K562 (cell line): Measurements from ENCODE around the gene PDE11A. TPM values are rescaled to one million over a fixed set of nuclear protein-coding genes. Genes with fewer than 3 reads are reported as not detected.

Experiments
- ATAC-seq: fragments of 200-7000 bp; cut with Tn5 transposase; 3 replicates; pipeline ENCODE4 v1.9.1; 2020; ENCODE audit warnings: moderate library complexity
- BruUV-seq: library from RNA; stranded (reverse); fragments of 400-500 nt; replicated peaks from 2 replicates; lab custom pipeline; 2021; lab: Mats Ljungman, UMichigan
- CTCF ChIA-PET: fragments of 300-600 bp; formaldehyde crosslinking; extraction: SDS; loops from one replicate; lab custom pipeline; 2021; ENCODE audit warnings: low intra/inter-chr PET ratio; lab: Yijun Ruan, JAX
- POLR2A ChIA-PET: fragments of 300-600, 350-650 bp; sonication (Branson Sonifier 250); formaldehyde crosslinking; extraction: SDS; loops from one replicate; lab custom pipeline; 2021; ENCODE audit warnings: antibody characterized with exemption, inconsistent platforms; lab: Yijun Ruan, JAX
- DNase-seq, 4 experiments: peaks; one replicate each; pipeline versions ENCODE4 v3.0.0 to v3.0.0-alpha.2; 2011 to 2018; ENCODE audit warnings: low spot score in 3 of 4, mixed read lengths in 3 of 4; ENCODE audit errors: extremely low read depth in 1 of 4
- FAIRE-seq: peaks from 2 replicates; lab custom pipeline; 2011; peaks lifted over from hg19 to GRCh38; lab: Jason Lieb, UNC
- H2AFZ ChIP-seq: 2 replicates; pipeline ENCODE4 v1.6.0; 2011; ENCODE audit warnings: low read depth, low read length, control low read depth, inconsistent platforms
- H3K27ac ChIP-seq: fragments of 200-600 bp; 3 replicates; pipeline ENCODE4 v1.8.0; 2011; ENCODE audit warnings: low read depth, mild to moderate bottlenecking, control low read depth, inconsistent platforms, low read length, moderate library complexity, mixed read lengths; ENCODE audit errors: extremely low read depth
- H3K27me3 ChIP-seq, 2 experiments: fragments of 300-600 bp in 1 of 2; 2 replicates in 1 of 2; 3 replicates in 1 of 2; pipeline versions ENCODE4 v1.6.0 to v1.8.0; 2011; ENCODE audit warnings: inconsistent platforms in 2 of 2, low read length in 2 of 2, mild to moderate bottlenecking in 1 of 2, mixed read lengths in 1 of 2, moderate library complexity in 1 of 2; ENCODE audit not compliant: control insufficient read depth in 2 of 2, insufficient read depth in 2 of 2
- H3K36me3 ChIP-seq: fragments of 300-600 bp; 3 replicates; pipeline ENCODE4 v1.8.0; 2011; ENCODE audit warnings: mild to moderate bottlenecking, low read length, inconsistent platforms; ENCODE audit not compliant: control insufficient read depth, insufficient read depth
- H3K4me1 ChIP-seq, 2 experiments: fragments of 200-600 bp in 1 of 2; replicated peaks in 1 of 2; 2 replicates in 1 of 2; 3 replicates in 1 of 2; pipeline versions ENCODE4 v1.5.1 to v1.8.0; 2011; ENCODE audit warnings: inconsistent platforms in 2 of 2, low read length in 2 of 2, mild to moderate bottlenecking in 1 of 2, mixed read lengths in 1 of 2, moderate library complexity in 1 of 2; ENCODE audit not compliant: control insufficient read depth in 2 of 2, insufficient read depth in 2 of 2
- H3K4me2 ChIP-seq: 2 replicates; pipeline ENCODE4 v1.6.1; 2011; ENCODE audit warnings: low read length, control low read depth, inconsistent platforms, mixed read lengths; ENCODE audit not compliant: insufficient read depth
- H3K4me3 ChIP-seq: fragments of 200-600 bp; sonication (generic), shearing (Covaris generic); 2 replicates; pipeline ENCODE4 v1.5.1; 2016; ENCODE audit warnings: control low read depth, inconsistent platforms
- H3K79me2 ChIP-seq: fragments of 200-600 bp; 3 replicates; pipeline ENCODE4 v1.8.0; 2011; ENCODE audit warnings: low read length, inconsistent platforms; ENCODE audit not compliant: control insufficient read depth, insufficient read depth
- H3K9ac ChIP-seq, 2 experiments: 2 replicates each; pipeline versions ENCODE4 v1.6.0 to v1.6.1; 2011; ENCODE audit warnings: low read depth in 2 of 2, low read length in 2 of 2, control low read depth in 1 of 2, inconsistent platforms in 1 of 2, mild to moderate bottlenecking in 1 of 2, mixed read lengths in 1 of 2; ENCODE audit not compliant: insufficient read depth in 1 of 2
- H3K9me1 ChIP-seq: one replicate; pipeline ENCODE4 v1.6.0; 2011; ENCODE audit warnings: inconsistent platforms, mild to moderate bottlenecking, low read length, moderate library complexity; ENCODE audit not compliant: control insufficient read depth, insufficient read depth
- H3K9me3 ChIP-seq: replicated peaks from 2 replicates; pipeline ENCODE4 v1.5.1; 2011; ENCODE audit warnings: low read depth, low read length, inconsistent platforms; ENCODE audit not compliant: control insufficient read depth, insufficient read depth
- H4K20me1 ChIP-seq: replicated peaks from 2 replicates; pipeline ENCODE4 v1.6.1; 2011; ENCODE audit warnings: low read length, inconsistent platforms, mixed read lengths; ENCODE audit not compliant: control insufficient read depth, insufficient read depth
- AFF1 ChIP-seq, 2 experiments: fragments of 450-650 bp; IDR thresholded peaks; 2 replicates each; pipeline ENCODE4 v1.6.1; 2018; ENCODE audit warnings: mild to moderate bottlenecking in 2 of 2, low read depth in 1 of 2; ENCODE audit not compliant: partially characterized antibody in 2 of 2
- ARID4B ChIP-seq: sonication (generic); formaldehyde crosslinking; IDR thresholded peaks from 2 replicates; pipeline ENCODE4 v1.8.0; 2022; ENCODE audit warnings: mild to moderate bottlenecking, missing genetic modification reagents
- CEBPB ChIP-seq: fragments of 450-650 bp; IDR thresholded peaks from 2 replicates; pipeline ENCODE4 v1.6.1; 2016; ENCODE audit warnings: missing genetic modification characterization, missing compliant biosample characterization
- CHD4 ChIP-seq: fragments of 200-600 bp; sonication (generic); IDR thresholded peaks from 3 replicates; pipeline ENCODE4 v1.6.1; 2012; ENCODE audit warnings: low read depth, mild to moderate bottlenecking, mixed read lengths, low read length, inconsistent platforms; ENCODE audit not compliant: insufficient read depth, insufficient replicate concordance, poor library complexity, severe bottlenecking
- CREBBP ChIP-seq: IDR thresholded peaks from one replicate; pipeline ENCODE4 v1.6.1; 2012; ENCODE audit warnings: low read depth, mild to moderate bottlenecking, control low read depth, inconsistent platforms, low read length
- DLX4 ChIP-seq: fragments of 250-450 bp; sonication (Bioruptor Pico); IDR thresholded peaks from 2 replicates; pipeline ENCODE4 v1.6.1; 2021; ENCODE audit warnings: mild to moderate bottlenecking
- EWSR1 ChIP-seq: fragments of 450-650 bp; IDR thresholded peaks from 2 replicates; pipeline ENCODE4 v1.6.1; 2018; ENCODE audit warnings: borderline replicate concordance, mild to moderate bottlenecking, low read depth, moderate library complexity; ENCODE audit not compliant: partially characterized antibody
- KDM2B ChIP-seq: fragments of 250-450 bp; sonication (Bioruptor Pico); IDR thresholded peaks from 2 replicates; pipeline ENCODE4 v1.8.0; 2021; ENCODE audit warnings: mild to moderate bottlenecking, moderate library complexity
- MAFG ChIP-seq: fragments of 450-650 bp; conservative IDR thresholded peaks from 2 replicates; pipeline ENCODE4 v1.6.1; 2016; ENCODE audit warnings: missing genetic modification characterization, missing compliant biosample characterization
- MTA3 ChIP-seq: fragments of 450-650 bp; formaldehyde crosslinking; IDR thresholded peaks from 2 replicates; pipeline ENCODE4 v1.6.1; 2017; ENCODE audit warnings: mild to moderate bottlenecking, borderline replicate concordance
- SREBF1 ChIP-seq: fragments of 150-350 bp; IDR thresholded peaks from 2 replicates; pipeline ENCODE4 v1.6.1; 2014; ENCODE audit warnings: antibody characterized with exemption, low read depth, low read length, borderline replicate concordance
- SRSF7 ChIP-seq: fragments of 200-400 bp; formaldehyde crosslinking; optimal IDR thresholded peaks from 2 replicates; pipeline ENCODE3; 2017; ENCODE audit warnings: mild to moderate bottlenecking, low read depth, low read length
- TEAD2 ChIP-seq: fragments of 450-650 bp; IDR thresholded peaks from 2 replicates; pipeline ENCODE4 v1.6.1; 2016; ENCODE audit warnings: missing genetic modification characterization, control low read depth, missing compliant biosample characterization
- WGBS: fragments of 100-300 bp; shearing (Covaris generic); methylation state at CpG from one replicate; pipeline ENCODE4 v1.1.6; 2016; ENCODE audit warnings: low coverage, mixed read lengths; ENCODE audit not compliant: insufficient coverage; ENCODE audit errors: missing lambda C conversion rate; 5-methylcytosine and 5-hydroxymethylcytosine counted together
- in situ Hi-C: fragments of 300-500 bp; cut with MboI; formaldehyde crosslinking; loops from 4 replicates; pipeline ENCODE4 v1.15.0; 2018; ENCODE audit warnings: inconsistent platforms, mixed read lengths
- intact Hi-C: fragments of 100-400 bp; cut with micrococcal nuclease; formaldehyde crosslinking; loops from 2 replicates; pipeline ENCODE4 v1.14.2; 2022
- polyA plus RNA-seq, 8 experiments: library from polyadenylated mRNA; depleted of rRNA in 4 of 8; stranded (reverse) in 5 of 8; unstranded in 3 of 8; fragments of >200 nt; fragmentation: Nextera tagmentation in 2 of 8; fragmentation: Illumina TruSeq in 1 of 8; extraction: Ambion mirVana in 2 of 8; extraction: Trizol in 1 of 8; gene quantifications; 2 replicates each; pipeline versions ENCODE4 v1.2.1 to v1.2.3, GENCODE V29; 2011 to 2014; ENCODE audit warnings: inconsistent platforms in 1 of 8, missing spikeins in 1 of 8
- total RNA-seq, 7 experiments: library from RNA; depleted of rRNA in 6 of 7; stranded (reverse); fragments of >200 nt in 6 of 7; fragmentation: Illumina TruSeq in 2 of 7; extraction: Trizol in 2 of 7; gene quantifications; 2 replicates each; pipeline versions ENCODE4 v1.2.1 to v1.2.3, GENCODE V29; 2011 to 2021; ENCODE audit warnings: low replicate concordance in 1 of 7

PDE11A gene
- total and polyA plus RNA-seq, 9 of the 15 experiments (the other 6 are each of a cell fraction or from before 2014, with no cell fraction given), result 3.2 to 22.1 (median 5.7) TPM

- FAIRE-seq, result no peak
- CTCF ChIA-PET, result no interaction called here
- WGBS, result 10% methylated on average over 1 of the region's 1 CpG
- no peak for TF ChIP-seq SREBF1
- no peak for TF ChIP-seq KDM2B (CRISPR knock-in tag)
- no peak for TF ChIP-seq CREBBP
- TF ChIP-seq EWSR1, result no peak
- no peak for TF ChIP-seq MTA3
- no peak for TF ChIP-seq SRSF7
- TF ChIP-seq AFF1 (IDR thresholded peaks at IDR 0.05; ENCODE audit: low read depth in 1 of 2, partially characterized antibody in 2 of 2), result no peak
- no peak for TF ChIP-seq ARID4B (CRISPR knock-in tag)
- no peak for TF ChIP-seq DLX4
- no peak for TF ChIP-seq TEAD2 (tag)
- no peak for TF ChIP-seq CHD4
- no peak for TF ChIP-seq MAFG (tag)
- TF ChIP-seq CEBPB, result no peak
Observed at GRCh38 chr2:177577075-177577474, 495.5 kb downstream of the PDE11A start.

More at GRCh38 chr2:177577075-177577474, 495.5 kb downstream of the PDE11A start:
- Histone ChIP-seq H3K4me2 (no peak overlapping the region), H3K4me1 (no peaks in the 10 kb centered on the region), H3K4me3 (no peak overlapping the region), H2AFZ (no peak overlapping the region), H3K27ac (no peak overlapping the region), H4K20me1 (no peaks in the 10 kb centered on the region), H3K79me2 (no peaks in the 10 kb centered on the region), H3K9ac (no peak overlapping the region), H3K9me3 (no peaks in the 10 kb centered on the region), H3K9me1 (no peaks in the 10 kb centered on the region), H3K27me3 (peaks cover 0 to 11% of the 10 kb centered on the region in 2 experiments; a peak in 1 of 5 replicates), H3K36me3 (no peaks in the 10 kb centered on the region)
- intact Hi-C loops (no loop called here), in situ Hi-C loops (no loop called here)
- BruUV-seq, result no TSS peak
- DNase-seq (no peak), ATAC-seq (no peak)
- POLR2A ChIA-PET, result interaction anchor here (0.9 to 1.6 kb wide), 3 partner anchors 11 to 15 kb away, joined by 3 to 9 read pairs (median 4); no protein-coding TSS in a partner anchor
